H9 (cell line): ENCODE results near the gene PKP1. TPM values are rescaled to one million over a fixed set of nuclear protein-coding genes. Genes with fewer than 3 reads are reported as not detected.

Source experiments
- DNase-seq: peaks from one replicate; pipeline ENCODE4 v3.0.0-alpha.2; 2017
- H2AFZ ChIP-seq: one replicate; pipeline ENCODE4 v1.6.1; 2013; ENCODE audit warnings: mild to moderate bottlenecking, low read length, control low read depth, moderate library complexity
- H2AK5ac ChIP-seq: 2 replicates; pipeline ENCODE4 v1.6.1; 2013; ENCODE audit warnings: low read length, control low read depth, mixed read lengths; ENCODE audit not compliant: insufficient read length
- H2BK120ac ChIP-seq: one replicate; pipeline ENCODE4 v1.6.1; 2013; ENCODE audit warnings: low read depth, mild to moderate bottlenecking, low read length, control low read depth, inconsistent platforms; ENCODE audit not compliant: poor library complexity, severe bottlenecking
- H2BK12ac ChIP-seq: 2 replicates; pipeline ENCODE4 v1.6.1; 2013; ENCODE audit warnings: low read length, control low read depth, mixed read lengths, low read depth; ENCODE audit not compliant: insufficient read length
- H2BK15ac ChIP-seq: 2 replicates; pipeline ENCODE4 v1.6.1; 2013; ENCODE audit warnings: low read depth, low read length, control low read depth
- H2BK20ac ChIP-seq: one replicate; pipeline ENCODE4 v1.6.1; 2013; ENCODE audit warnings: low read depth, mild to moderate bottlenecking, low read length, control low read depth, inconsistent platforms; ENCODE audit not compliant: poor library complexity, severe bottlenecking
- H2BK5ac ChIP-seq: 2 replicates; pipeline ENCODE4 v1.6.1; 2013; ENCODE audit warnings: low read length, control low read depth, mixed read lengths; ENCODE audit not compliant: insufficient read length
- H3K14ac ChIP-seq: 2 replicates; pipeline ENCODE4 v1.6.1; 2013; ENCODE audit warnings: low read length, control low read depth; ENCODE audit not compliant: insufficient read depth
- H3K18ac ChIP-seq: 2 replicates; pipeline ENCODE4 v1.6.1; 2013; ENCODE audit warnings: low read depth, mild to moderate bottlenecking, mixed read lengths, low read length, control low read depth; ENCODE audit not compliant: insufficient read length
- H3K23ac ChIP-seq: 2 replicates; pipeline ENCODE4 v1.6.1; 2013; ENCODE audit warnings: low read length, control low read depth, mixed read lengths, low read depth; ENCODE audit not compliant: insufficient read length
- H3K23me2 ChIP-seq: 2 replicates; pipeline ENCODE4 v1.6.1; 2013; ENCODE audit warnings: low read depth, mild to moderate bottlenecking, mixed read lengths, low read length, control low read depth; ENCODE audit not compliant: insufficient read length, poor library complexity, severe bottlenecking
- H3K27ac ChIP-seq: 2 replicates; pipeline ENCODE4 v1.5.1; 2013; ENCODE audit warnings: low read length, control low read depth, mixed read lengths, low read depth; ENCODE audit not compliant: insufficient read length
- H3K27me3 ChIP-seq: 2 replicates; pipeline ENCODE4 v1.6.1; 2013; ENCODE audit warnings: low read length, control low read depth, inconsistent platforms; ENCODE audit not compliant: insufficient read depth
- H3K4ac ChIP-seq: 2 replicates; pipeline ENCODE4 v1.6.1; 2013; ENCODE audit warnings: low read depth, mild to moderate bottlenecking, control low read depth, inconsistent platforms, low read length, moderate library complexity
- H3K4me1 ChIP-seq: 2 replicates; pipeline ENCODE4 v1.6.1; 2013; ENCODE audit warnings: low read length, control low read depth, inconsistent platforms; ENCODE audit not compliant: insufficient read depth
- H3K4me2 ChIP-seq: 2 replicates; pipeline ENCODE4 v1.6.1; 2013; ENCODE audit warnings: low read length, control low read depth, mixed read lengths; ENCODE audit not compliant: insufficient read length, insufficient read depth
- H3K56ac ChIP-seq: 2 replicates; pipeline ENCODE4 v1.6.1; 2013; ENCODE audit warnings: low read depth, mild to moderate bottlenecking, mixed read lengths, low read length, control low read depth; ENCODE audit not compliant: insufficient read length
- H3K79me1 ChIP-seq: 2 replicates; pipeline ENCODE4 v1.6.1; 2013; ENCODE audit warnings: low read depth, mild to moderate bottlenecking, moderate library complexity, low read length, control low read depth, inconsistent platforms; ENCODE audit not compliant: insufficient read depth, poor library complexity, severe bottlenecking
- H3K79me2 ChIP-seq: 2 replicates; pipeline ENCODE4 v1.6.1; 2013; ENCODE audit warnings: low read length, control low read depth, inconsistent platforms; ENCODE audit not compliant: insufficient read depth
- H3K9ac ChIP-seq: 2 replicates; pipeline ENCODE4 v1.6.1; 2013; ENCODE audit warnings: low read length, control low read depth, mixed read lengths; ENCODE audit not compliant: insufficient read length; ENCODE audit errors: extremely low read depth
- H3K9me3 ChIP-seq: one replicate; pipeline ENCODE4 v1.6.1; 2013; ENCODE audit warnings: low read depth, low read length, inconsistent platforms; ENCODE audit not compliant: control insufficient read depth
- H3T11ph ChIP-seq: one replicate; pipeline ENCODE4 v1.6.1; 2013; ENCODE audit warnings: mild to moderate bottlenecking, low read length, control low read depth, inconsistent platforms
- H4K20me1 ChIP-seq: one replicate; pipeline ENCODE4 v1.6.1; 2013; ENCODE audit not compliant: control insufficient read depth, insufficient read length, insufficient read depth
- H4K5ac ChIP-seq: 2 replicates; pipeline ENCODE4 v1.6.1; 2013; ENCODE audit warnings: low read depth, mild to moderate bottlenecking, mixed read lengths, low read length, control low read depth; ENCODE audit not compliant: insufficient read length
- H4K8ac ChIP-seq: replicated peaks from 2 replicates; pipeline ENCODE4 v1.6.1; 2013; ENCODE audit warnings: low read length, control low read depth, mixed read lengths, low read depth; ENCODE audit not compliant: insufficient read length
- H4K91ac ChIP-seq: 2 replicates; pipeline ENCODE4 v1.6.1; 2013; ENCODE audit warnings: low read depth, mild to moderate bottlenecking, moderate library complexity, mixed read lengths, low read length, control low read depth; ENCODE audit not compliant: insufficient read length
- H3K27ac Mint-ChIP-seq, 3 experiments: 2 replicates in 2 of 3; 3 replicates in 1 of 3; pipeline ENCODE4 v1.8.0; 2020 to 2021; ENCODE audit warnings: mixed read lengths in 3 of 3, mild to moderate bottlenecking in 1 of 3, moderate library complexity in 1 of 3
- H3K27me3 Mint-ChIP-seq: 2 replicates; pipeline ENCODE4 v1.8.0; 2021; ENCODE audit warnings: low read depth, mild to moderate bottlenecking, moderate library complexity, mixed read lengths
- H3K36me3 Mint-ChIP-seq, 3 experiments: 2 replicates in 2 of 3; 3 replicates in 1 of 3; pipeline ENCODE4 v1.8.0; 2020 to 2021; ENCODE audit warnings: low read depth in 3 of 3, mixed read lengths in 3 of 3; ENCODE audit not compliant: insufficient read depth in 1 of 3
- H3K4me1 Mint-ChIP-seq, 2 experiments: 2 replicates each; pipeline ENCODE4 v1.8.0; 2020; ENCODE audit warnings: mixed read lengths in 2 of 2
- H3K4me3 Mint-ChIP-seq, 2 experiments: 2 replicates in 1 of 2; 3 replicates in 1 of 2; pipeline ENCODE4 v1.8.0; 2020 to 2021; ENCODE audit warnings: mild to moderate bottlenecking in 2 of 2, mixed read lengths in 2 of 2, moderate library complexity in 1 of 2
- H3K9me3 Mint-ChIP-seq, 2 experiments: 2 replicates in 1 of 2; 3 replicates in 1 of 2; pipeline ENCODE4 v1.8.0; 2020; ENCODE audit warnings: mild to moderate bottlenecking in 2 of 2, mixed read lengths in 2 of 2, moderate library complexity in 1 of 2
- CTCF ChIP-seq: fragments of 200-600 bp; sonication (generic); conservative IDR thresholded peaks from 3 replicates; pipeline ENCODE4 v1.8.0; 2021; ENCODE audit warnings: antibody characterized with exemption, mild to moderate bottlenecking
- WGBS: extraction: QIAGEN DNeasy Blood & Tissue Kit; methylation state at CpG from one replicate; pipeline ENCODE4 v1.1.7; 2013; ENCODE audit warnings: missing lambda C conversion rate, low lambda C conversion rate, mixed read lengths; ENCODE audit not compliant: insufficient read length; ENCODE audit errors: extremely low coverage; 5-methylcytosine and 5-hydroxymethylcytosine counted together
- total RNA-seq: library from RNA; stranded (reverse); gene quantifications from 2 replicates; pipeline ENCODE4 v1.2.1, GENCODE V29; 2021

PKP1 gene
- total RNA-seq, 1 experiment from 2014 or later = 0.09 TPM

DNA sequence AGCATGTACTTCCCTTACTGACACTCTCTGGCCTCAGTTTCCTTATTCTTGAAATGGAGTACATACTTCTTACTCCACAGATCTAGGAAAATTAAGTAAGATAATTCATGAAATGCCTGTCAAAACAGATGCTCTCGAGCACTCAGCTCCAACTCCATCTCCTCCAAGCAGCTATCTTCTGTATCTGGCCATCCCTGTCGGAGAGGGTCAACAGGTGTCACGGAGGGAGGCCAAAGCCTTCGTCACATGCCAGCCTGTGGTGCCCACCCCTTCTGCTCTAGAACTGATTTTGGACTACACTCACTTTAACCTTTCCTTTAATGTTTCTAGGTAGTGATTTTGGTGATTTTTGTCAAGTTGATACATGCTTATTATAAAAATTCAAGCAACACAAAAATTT, 18.8 kb upstream of the PKP1 start:
- no peak overlapping the region for H3K4me2 ChIP-seq
- H3K9me3 Mint-ChIP-seq = no peaks in the 10 kb centered on the region; a peak in 1 of 5 replicates
- no CpG with 5 or more reads among the region's 4 CpGs for WGBS

More for the DNA sequence above, 18.8 kb upstream of the PKP1 start:
- Histone ChIP-seq H4K8ac (no peak overlapping the region), H3K18ac (no peak overlapping the region), H3K56ac (no peak overlapping the region), H3K27ac (no peak overlapping the region), H2AFZ (no peak overlapping the region), H3K23ac (no peak overlapping the region), H4K91ac (no peak overlapping the region), H3K23me2 (peaks cover 6% of the 10 kb centered on the region), H4K20me1 (no peaks in the 10 kb centered on the region), H2BK12ac (no peak overlapping the region), H2BK120ac (no peak overlapping the region), H3K4ac (no peak overlapping the region), H3T11ph (no peak overlapping the region), H3K79me1 (no peaks in the 10 kb centered on the region), H3K79me2 (no peaks in the 10 kb centered on the region), H3K14ac (no peak overlapping the region), H2BK15ac (no peak overlapping the region), H3K27me3 (no peaks in the 10 kb centered on the region), H3K4me1 (no peaks in the 10 kb centered on the region), H2AK5ac (no peak overlapping the region), H2BK5ac (no peak overlapping the region), H3K9ac (no peak overlapping the region), H3K9me3 (no peaks in the 10 kb centered on the region), H2BK20ac (no peak overlapping the region), H4K5ac (no peak overlapping the region)
- no peak overlapping the region for H3K27ac Mint-ChIP-seq
- no peak for TF ChIP-seq CTCF
- H3K36me3 Mint-ChIP-seq = no peaks in the 10 kb centered on the region
- H3K4me1 Mint-ChIP-seq = peaks cover 3 to 7% of the 10 kb centered on the region in 2 experiments; a peak in 3 of 4 replicates
- peaks cover 50% of the 10 kb centered on the region for H3K27me3 Mint-ChIP-seq
- DNase-seq = no peak
- H3K4me3 Mint-ChIP-seq = no peak overlapping the region
